ENCODE results near the gene STK24.

STK24 gene

GRCh38 chr13:98525456-98526181 lies 51.3 kb downstream of the STK24 start:
- FAIRE-seq (no peak), DNase-seq (ENCODE audit: insufficient read length, low spot score) (no peak)
- no peak for TF ChIP-seq POLR2A (IDR thresholded peaks at IDR 0.05; ENCODE audit: low read depth, low read length)

GRCh38 chr13:98524793-98525192 lies 52.1 kb downstream of the STK24 start:
- DNase-seq (ENCODE audit: insufficient read length, low spot score): no peak
- FAIRE-seq: no peak
- no peak for TF ChIP-seq POLR2A (IDR thresholded peaks at IDR 0.05; ENCODE audit: low read depth, low read length)

GRCh38 chr13:98524391-98524790 lies 52.5 kb downstream of the STK24 start:
- no peak for FAIRE-seq
- TF ChIP-seq POLR2A (IDR thresholded peaks at IDR 0.05; ENCODE audit: low read depth, low read length): no peak
- DNase-seq (ENCODE audit: insufficient read length, low spot score): no peak

DNA sequence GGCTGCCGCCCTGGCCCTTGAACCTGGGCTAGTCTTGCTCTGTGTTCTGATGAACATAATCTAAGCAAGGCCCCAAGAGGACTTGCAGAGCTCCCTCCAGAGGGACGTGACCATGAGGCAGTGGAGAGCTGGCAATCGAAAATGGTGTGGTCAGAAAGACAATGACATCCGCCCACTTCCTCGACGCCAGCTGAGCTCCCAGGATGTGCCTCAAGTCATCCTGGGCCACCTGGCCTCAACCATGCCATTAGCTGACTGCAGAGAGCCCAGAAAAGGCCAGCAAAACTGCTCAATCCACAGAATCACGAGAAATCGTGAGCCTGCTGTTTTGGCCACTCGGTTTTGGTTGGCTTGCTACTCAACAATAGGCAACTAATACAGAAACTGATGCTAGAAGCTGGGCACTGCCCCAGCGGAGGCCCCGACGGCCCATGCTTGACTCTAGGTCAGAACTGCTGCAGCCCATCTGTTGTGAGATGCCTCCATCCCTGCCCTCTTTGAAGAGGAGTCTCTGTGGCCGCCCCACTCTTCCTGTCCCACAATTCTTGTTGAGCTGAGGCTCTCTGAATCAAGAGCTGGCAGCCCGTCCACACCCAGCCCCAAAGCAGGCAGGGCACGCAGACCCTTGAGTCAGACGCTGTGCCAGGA lies 53.3 kb downstream of the STK24 start:
- no peak for DNase-seq (ENCODE audit: insufficient read length, low spot score)
- FAIRE-seq: no peak
- TF ChIP-seq POLR2A (IDR thresholded peaks at IDR 0.05; ENCODE audit: low read depth, low read length): no peak

- TF ChIP-seq POLR2A (IDR thresholded peaks at IDR 0.05; ENCODE audit: low read depth, low read length): no peak
- no peak for FAIRE-seq
- DNase-seq (ENCODE audit: insufficient read length, low spot score): no peak
These were observed 54.5 kb downstream of the STK24 start for GRCh38 chr13:98522371-98522770.

GRCh38 chr13:98521461-98522247 lies 55.3 kb downstream of the STK24 start:
- DNase-seq (ENCODE audit: insufficient read length, low spot score) (no peak), FAIRE-seq (no peak)
- no peak for TF ChIP-seq POLR2A (IDR thresholded peaks at IDR 0.05; ENCODE audit: low read depth, low read length)

DNA sequence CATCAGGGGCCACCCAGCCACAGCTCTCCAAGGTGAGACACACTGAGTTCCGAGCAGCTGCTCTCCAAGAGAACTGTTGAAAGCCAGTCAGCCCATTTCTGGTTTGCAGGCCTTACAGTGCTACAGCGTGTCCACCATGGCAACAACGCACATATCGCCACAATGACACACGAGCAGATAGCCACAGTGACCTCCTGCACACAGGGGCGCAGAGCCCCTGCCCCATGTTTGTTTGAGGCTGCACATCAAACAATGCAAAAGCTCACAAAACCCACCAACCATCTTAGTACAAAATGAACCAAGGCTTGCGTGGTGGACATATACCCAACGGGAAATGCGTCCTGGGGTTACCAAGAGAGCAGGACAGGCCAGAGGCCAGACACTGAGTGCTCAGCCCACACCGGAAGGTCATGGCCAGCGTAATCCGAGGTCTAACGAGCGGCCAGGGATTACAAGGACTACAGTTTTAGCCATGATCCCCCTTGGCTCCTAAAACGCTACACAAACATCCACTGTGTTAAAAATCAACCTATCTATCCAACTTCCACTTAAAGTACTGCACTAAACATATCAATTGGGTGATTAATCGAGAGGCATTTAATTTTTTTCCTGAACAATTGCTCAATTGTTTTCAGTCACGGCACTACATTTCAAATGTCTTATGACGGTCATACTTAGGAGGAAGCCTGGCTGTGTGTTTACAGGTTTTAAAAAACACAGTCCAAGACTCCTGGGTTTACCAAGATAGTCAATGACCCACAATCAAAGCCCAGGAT lies 56.0 kb downstream of the STK24 start:
- FAIRE-seq (no peak), DNase-seq (ENCODE audit: insufficient read length, low spot score) (no peak)
- TF ChIP-seq POLR2A (IDR thresholded peaks at IDR 0.05; ENCODE audit: low read depth, low read length): no peak

- DNase-seq (ENCODE audit: insufficient read length, low spot score): no peak
- no peak for FAIRE-seq
- no peak for TF ChIP-seq POLR2A (IDR thresholded peaks at IDR 0.05; ENCODE audit: low read depth, low read length)
These were observed 56.9 kb downstream of the STK24 start for GRCh38 chr13:98519976-98520375.

DNA sequence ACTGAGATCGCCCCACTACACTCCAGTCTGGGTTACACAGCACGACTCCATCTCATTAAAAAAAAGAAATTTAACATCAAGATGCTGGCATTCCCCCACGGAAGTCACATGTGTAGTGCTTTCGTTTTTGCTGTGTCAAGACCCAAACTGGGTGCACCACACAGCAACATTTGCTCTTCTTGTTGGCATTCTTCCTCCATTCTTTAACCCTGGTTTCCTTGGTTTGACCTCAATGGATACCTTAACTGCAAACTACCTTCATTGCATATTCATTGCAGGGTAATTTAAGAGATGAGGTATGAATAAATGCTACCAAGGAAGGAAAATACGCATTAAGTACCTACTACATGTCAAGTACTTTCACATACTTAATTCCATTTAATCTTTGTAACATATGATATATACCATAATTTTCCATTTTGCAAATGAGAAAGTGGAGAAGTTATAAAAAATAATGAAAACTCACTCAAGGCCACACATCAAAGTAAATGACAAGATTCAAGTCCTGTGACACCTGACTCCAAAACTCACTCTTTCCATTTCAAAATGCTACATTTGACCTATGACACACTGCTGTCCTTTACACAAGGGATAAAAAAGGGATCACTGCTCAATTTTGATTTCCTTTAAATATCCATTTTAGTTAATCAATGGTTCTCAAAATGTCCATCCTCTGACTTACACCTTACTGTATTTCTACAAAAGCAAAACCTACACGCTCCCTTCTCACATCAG lies 59.2 kb downstream of the STK24 start:
- DNase-seq (ENCODE audit: insufficient read length, low spot score) (no peak), FAIRE-seq (peak; percentile 53)
- no peak for TF ChIP-seq POLR2A (IDR thresholded peaks at IDR 0.05; ENCODE audit: low read depth, low read length)

DNA sequence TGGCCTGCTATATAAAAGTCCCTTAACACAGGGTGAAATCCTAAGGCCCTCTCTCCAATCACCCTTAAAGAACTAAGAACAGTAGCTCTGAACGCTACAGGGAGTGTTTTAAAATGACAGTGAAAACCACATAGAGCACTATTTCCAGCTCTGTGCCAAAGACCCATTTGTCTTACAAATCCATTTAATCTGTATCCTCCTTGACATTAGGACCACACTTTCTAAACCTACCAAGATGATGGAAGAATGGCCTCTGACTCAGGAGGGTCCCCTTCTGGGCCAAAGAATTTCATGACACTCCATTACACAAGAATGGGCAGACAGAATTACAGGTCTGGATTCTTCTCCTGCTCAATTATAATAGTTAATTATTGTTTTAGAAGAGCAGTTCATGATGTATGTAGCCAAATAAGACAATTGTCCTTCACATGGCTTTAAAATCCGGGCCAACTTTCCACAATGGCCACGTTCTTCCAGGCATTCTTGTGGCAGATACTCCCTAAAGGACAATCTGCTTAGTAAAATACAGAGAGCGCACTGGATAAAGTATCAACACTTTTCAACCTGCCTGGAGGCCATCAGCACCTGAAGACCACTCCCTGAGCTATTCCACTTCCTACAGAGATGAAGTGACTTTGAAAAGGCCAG lies 61.0 kb downstream of the STK24 start:
- TF ChIP-seq POLR2A (IDR thresholded peaks at IDR 0.05; ENCODE audit: low read depth, low read length): no peak
- DNase-seq (ENCODE audit: insufficient read length, low spot score) (no peak), FAIRE-seq (peak; percentile 6)

DNA sequence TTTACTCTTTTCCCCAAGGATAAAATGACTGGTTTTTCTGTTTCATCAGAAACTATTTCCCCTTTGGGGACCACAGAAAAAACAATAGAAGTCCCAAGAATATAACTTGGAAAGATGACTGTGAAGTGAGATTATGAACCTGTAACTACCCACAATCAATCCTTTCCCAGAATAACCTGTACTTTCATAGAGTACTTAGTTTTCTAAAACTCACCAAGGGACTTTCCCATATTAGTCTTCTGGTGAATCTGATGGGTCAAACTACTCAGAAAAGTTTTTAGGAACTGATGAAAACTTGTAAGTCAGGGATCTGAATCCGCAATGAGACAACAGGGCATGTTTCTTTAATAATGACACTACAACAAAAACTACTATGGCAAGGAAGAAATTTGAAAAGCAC lies 62.6 kb downstream of the STK24 start:
- no peak for FAIRE-seq
- TF ChIP-seq POLR2A (IDR thresholded peaks at IDR 0.05; ENCODE audit: low read depth, low read length): no peak
- DNase-seq (ENCODE audit: insufficient read length, low spot score): no peak

GRCh38 chr13:98513837-98514236 lies 63.1 kb downstream of the STK24 start:
- FAIRE-seq (peak; percentile 74), DNase-seq (ENCODE audit: insufficient read length, low spot score) (no peak)
- TF ChIP-seq POLR2A (IDR thresholded peaks at IDR 0.05; ENCODE audit: low read depth, low read length): no peak
